Measurements from ENCODE around the gene CEP83.

Gene CEP83

GRCh38 chr12:94284046-94284445, 175.6 kb downstream of the CEP83 start:
- TF ChIP-seq GATA2 (IDR thresholded peaks at IDR 0.05; ENCODE audit: low read depth, low read length) (no peak), GATA3 (IDR thresholded peaks at IDR 0.05; ENCODE audit: low read depth, low read length) (no peak)

DNA sequence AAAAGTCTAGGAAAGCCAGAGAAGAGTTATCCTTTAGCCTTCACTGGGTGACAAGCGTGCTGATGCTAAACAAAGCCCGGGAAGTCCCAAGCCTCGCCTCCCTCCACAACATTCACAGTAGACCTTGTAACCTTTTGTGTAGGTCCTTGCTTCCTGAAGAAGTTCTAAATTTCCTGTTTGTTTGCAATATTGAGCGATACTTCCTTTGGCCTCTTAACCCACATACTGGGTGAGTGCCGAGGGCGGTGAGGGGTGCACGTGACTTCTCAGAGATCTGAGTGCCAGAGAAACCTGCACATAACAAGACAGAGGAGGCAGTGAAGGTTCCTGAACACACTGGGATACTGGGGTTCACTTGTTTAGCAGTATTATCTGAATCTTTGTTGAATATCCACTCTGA, 177.0 kb downstream of the CEP83 start:
- TF ChIP-seq GATA2 (IDR thresholded peaks at IDR 0.05; ENCODE audit: low read depth, low read length), result no peak

GRCh38 chr12:94280063-94280462, 179.6 kb downstream of the CEP83 start:
- TF ChIP-seq GATA2 (IDR thresholded peaks at IDR 0.05; ENCODE audit: low read depth, low read length) (no peak), GATA3 (IDR thresholded peaks at IDR 0.05; ENCODE audit: low read depth, low read length) (no peak)

GRCh38 chr12:94277426-94278000, 182.2 kb downstream of the CEP83 start:
- TF ChIP-seq GATA2 (IDR thresholded peaks at IDR 0.05; ENCODE audit: low read depth, low read length) (no peak), GATA3 (IDR thresholded peaks at IDR 0.05; ENCODE audit: low read depth, low read length) (no peak)

DNA sequence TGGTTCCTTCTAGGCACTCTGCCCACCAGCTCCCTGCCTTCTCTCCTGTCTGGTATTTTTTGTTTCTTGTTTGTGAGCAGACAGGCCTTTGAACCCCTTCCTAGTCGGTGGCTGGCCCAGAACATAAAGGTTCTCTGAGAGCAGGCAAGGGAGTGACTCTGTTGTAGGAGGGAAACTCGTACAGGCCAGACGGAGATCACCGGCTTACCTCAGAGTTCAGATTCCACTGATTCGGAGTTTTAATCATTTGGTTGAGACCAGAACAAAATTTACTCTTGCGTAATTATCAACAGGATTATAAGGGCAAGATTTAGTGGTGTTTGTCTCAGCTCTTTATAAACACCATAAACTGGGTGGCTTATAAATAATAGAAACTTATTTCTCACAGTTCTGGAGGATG, 182.9 kb downstream of the CEP83 start:
- TF ChIP-seq GATA3 (IDR thresholded peaks at IDR 0.05; ENCODE audit: low read depth, low read length), result no peak
- no peak for TF ChIP-seq GATA2 (IDR thresholded peaks at IDR 0.05; ENCODE audit: low read depth, low read length)

GRCh38 chr12:94273272-94273671, 186.4 kb downstream of the CEP83 start:
- no peak for TF ChIP-seq GATA3 (IDR thresholded peaks at IDR 0.05; ENCODE audit: low read depth, low read length)
- no peak for TF ChIP-seq GATA2 (IDR thresholded peaks at IDR 0.05; ENCODE audit: low read depth, low read length)

GRCh38 chr12:94272280-94272679, 187.4 kb downstream of the CEP83 start:
- no peak for TF ChIP-seq GATA2 (IDR thresholded peaks at IDR 0.05; ENCODE audit: low read depth, low read length)
- TF ChIP-seq GATA3 (IDR thresholded peaks at IDR 0.05; ENCODE audit: low read depth, low read length), result no peak

- TF ChIP-seq GATA3 (IDR thresholded peaks at IDR 0.05; ENCODE audit: low read depth, low read length) (no peak), GATA2 (IDR thresholded peaks at IDR 0.05; ENCODE audit: low read depth, low read length) (no peak)
Observed at GRCh38 chr12:94271351-94271750, 188.3 kb downstream of the CEP83 start.

GRCh38 chr12:94269316-94269999, 190.2 kb downstream of the CEP83 start:
- no peak for TF ChIP-seq GATA3 (IDR thresholded peaks at IDR 0.05; ENCODE audit: low read depth, low read length)

DNA sequence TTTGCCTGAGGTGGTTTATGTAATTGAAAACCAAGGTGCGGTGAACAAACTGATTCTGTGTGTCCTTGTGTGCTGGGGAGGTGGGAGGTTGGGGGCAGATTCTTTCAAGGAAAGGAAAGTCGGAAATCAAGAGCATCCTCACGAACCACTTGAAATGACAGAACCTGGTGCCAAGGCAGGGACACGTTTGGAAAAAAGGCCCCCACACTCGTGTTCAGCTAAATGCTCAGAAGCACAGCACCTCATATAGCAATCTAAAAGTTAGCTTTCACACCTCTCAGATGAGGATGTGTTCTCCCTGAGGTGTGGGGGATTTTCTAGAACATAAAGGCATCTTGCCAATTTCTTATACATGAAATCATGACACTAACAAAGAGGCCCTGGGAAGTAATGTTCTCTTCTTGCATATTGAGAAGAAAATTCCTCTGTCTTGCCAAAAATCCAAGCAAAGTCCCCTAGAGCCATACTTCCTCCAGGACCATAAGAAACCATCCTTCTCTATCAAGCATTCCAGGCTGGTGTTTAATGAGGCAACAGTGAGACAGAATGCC, 191.7 kb downstream of the CEP83 start:
- TF ChIP-seq GATA2 (IDR thresholded peaks at IDR 0.05; ENCODE audit: low read depth, low read length) (no peak), GATA3 (IDR thresholded peaks at IDR 0.05; ENCODE audit: low read depth, low read length) (no peak)

DNA sequence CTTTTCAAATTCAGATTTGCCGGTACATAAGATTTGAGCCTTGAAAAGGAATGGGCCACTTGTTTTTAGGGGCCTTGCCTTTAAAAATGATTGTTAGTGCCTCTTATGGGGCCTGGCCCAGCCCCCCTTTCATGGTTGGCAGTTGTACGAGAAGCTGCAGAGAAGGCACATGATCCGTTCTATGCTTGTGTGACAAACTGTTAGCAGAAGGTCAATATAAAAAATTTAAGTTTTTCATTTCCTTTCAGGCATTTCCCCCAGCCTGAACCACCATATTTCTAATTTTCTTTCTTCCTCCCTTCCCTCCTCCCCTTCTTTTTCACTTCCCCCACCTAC, 192.2 kb downstream of the CEP83 start:
- TF ChIP-seq GATA3 (IDR thresholded peaks at IDR 0.05; ENCODE audit: low read depth, low read length) (no peak), GATA2 (IDR thresholded peaks at IDR 0.05; ENCODE audit: low read depth, low read length) (no peak)

GRCh38 chr12:94266796-94267536, 192.7 kb downstream of the CEP83 start:
- TF ChIP-seq GATA2 (IDR thresholded peaks at IDR 0.05; ENCODE audit: low read depth, low read length), result no peak
- TF ChIP-seq GATA3 (IDR thresholded peaks at IDR 0.05; ENCODE audit: low read depth, low read length), result no peak

GRCh38 chr12:94265966-94266745, 193.5 kb downstream of the CEP83 start:
- TF ChIP-seq GATA3 (IDR thresholded peaks at IDR 0.05; ENCODE audit: low read depth, low read length) (no peak), GATA2 (IDR thresholded peaks at IDR 0.05; ENCODE audit: low read depth, low read length) (no peak)

DNA sequence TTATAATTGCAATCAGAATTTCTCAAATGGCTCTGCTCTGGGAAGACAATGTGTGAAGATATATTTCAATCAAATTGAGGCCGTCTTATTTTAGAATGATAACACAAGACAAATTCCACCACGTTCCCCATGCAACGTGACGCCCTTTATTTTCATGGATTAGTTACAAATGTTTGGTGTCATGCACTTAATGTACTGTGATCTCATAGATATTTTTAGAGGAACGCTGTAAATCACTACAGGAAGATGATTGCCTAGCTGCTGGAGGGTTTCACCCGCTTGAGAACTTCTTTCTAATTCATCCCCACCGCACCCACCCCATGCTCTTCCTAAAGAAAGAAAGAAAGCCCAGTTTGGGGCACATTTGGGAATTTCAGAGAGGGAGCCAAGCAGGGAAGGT, 194.1 kb downstream of the CEP83 start:
- TF ChIP-seq GATA3 (IDR thresholded peaks at IDR 0.05; ENCODE audit: low read depth, low read length) (no peak), GATA2 (IDR thresholded peaks at IDR 0.05; ENCODE audit: low read depth, low read length) (no peak)
